LNCaP clone FGC (cell line): Measurements from ENCODE around the gene TTLL6.
"Not testable (repeated sequence)": the region's sequence is repeated elsewhere in the genome, so short reads cannot be mapped to it uniquely, and the experiment has no call there.

Experiments used
- DNase-seq: peaks from one replicate; pipeline ENCODE4 v3.0.0-alpha.2; 2011; ENCODE audit warnings: low read depth
- H3K4me3 ChIP-seq: 2 replicates; pipeline ENCODE4 v1.5.1; 2011; ENCODE audit warnings: mild to moderate bottlenecking, low read depth, low read length, control low read depth
- TF ChIP-seq, protein P1 (sequence below): IDR thresholded peaks from 2 replicates; pipeline ENCODE4 v1.5.1; 2012; ENCODE audit warnings: mild to moderate bottlenecking; ENCODE audit not compliant: control insufficient read depth, insufficient read depth; ENCODE audit errors: extremely low read depth

TTLL6 gene

DNA sequence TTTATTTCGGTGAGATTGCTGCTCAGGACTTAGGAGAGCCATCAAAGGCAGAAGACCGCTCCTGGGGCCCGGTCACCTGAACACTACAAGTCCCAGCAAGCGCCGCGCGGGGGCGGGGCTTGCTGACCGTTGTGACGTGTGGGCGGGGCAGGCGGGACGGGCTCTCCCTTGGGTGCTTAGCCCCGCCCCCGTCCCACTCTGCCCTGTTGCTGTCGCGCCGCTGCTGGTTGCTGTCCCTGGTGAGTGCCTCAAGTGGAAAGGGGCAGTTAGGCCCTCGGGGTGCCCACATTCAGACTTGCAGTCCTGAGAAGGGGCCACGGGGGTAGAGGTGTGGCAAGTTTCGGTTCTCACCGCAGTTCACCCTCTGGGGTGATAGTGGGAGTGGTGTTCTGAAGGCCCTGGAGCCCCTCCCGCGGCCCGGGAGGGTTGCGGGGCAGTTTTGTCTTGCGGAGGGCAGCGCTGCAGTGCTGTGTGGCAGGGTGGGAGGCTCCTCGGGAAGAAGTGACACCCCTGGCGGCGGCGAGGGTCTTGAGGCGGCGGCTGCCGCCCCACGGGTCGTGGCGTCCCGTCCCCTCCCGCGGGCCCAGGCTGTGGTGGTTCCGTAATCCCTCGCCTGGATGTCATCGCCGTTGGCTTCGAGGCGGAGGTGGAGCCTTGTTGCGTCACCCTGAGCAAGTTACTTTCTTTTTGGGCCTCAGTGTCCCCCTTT lies 14.0 kb upstream of the TTLL6 start, which contains the start of gene CALCOCO2:
Gene CALCOCO2 (plus strand): TSS at position 196 of the 709 bp plus-strand sequence. CDS start 10,673 bp downstream, outside the sequence.
- TF ChIP-seq, protein P1, sequence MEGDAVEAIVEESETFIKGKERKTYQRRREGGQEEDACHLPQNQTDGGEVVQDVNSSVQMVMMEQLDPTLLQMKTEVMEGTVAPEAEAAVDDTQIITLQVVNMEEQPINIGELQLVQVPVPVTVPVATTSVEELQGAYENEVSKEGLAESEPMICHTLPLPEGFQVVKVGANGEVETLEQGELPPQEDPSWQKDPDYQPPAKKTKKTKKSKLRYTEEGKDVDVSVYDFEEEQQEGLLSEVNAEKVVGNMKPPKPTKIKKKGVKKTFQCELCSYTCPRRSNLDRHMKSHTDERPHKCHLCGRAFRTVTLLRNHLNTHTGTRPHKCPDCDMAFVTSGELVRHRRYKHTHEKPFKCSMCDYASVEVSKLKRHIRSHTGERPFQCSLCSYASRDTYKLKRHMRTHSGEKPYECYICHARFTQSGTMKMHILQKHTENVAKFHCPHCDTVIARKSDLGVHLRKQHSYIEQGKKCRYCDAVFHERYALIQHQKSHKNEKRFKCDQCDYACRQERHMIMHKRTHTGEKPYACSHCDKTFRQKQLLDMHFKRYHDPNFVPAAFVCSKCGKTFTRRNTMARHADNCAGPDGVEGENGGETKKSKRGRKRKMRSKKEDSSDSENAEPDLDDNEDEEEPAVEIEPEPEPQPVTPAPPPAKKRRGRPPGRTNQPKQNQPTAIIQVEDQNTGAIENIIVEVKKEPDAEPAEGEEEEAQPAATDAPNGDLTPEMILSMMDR, result no peak
- H3K4me3 ChIP-seq, result peak within 1 kb of the TSS; percentile 82
- peak; percentile 75 for DNase-seq

GRCh38 chr17:48825446-48826381 lies 8.7 kb upstream of the TTLL6 start:
- TF ChIP-seq, protein P1, result no peak
- no peak overlapping the region for H3K4me3 ChIP-seq
- DNase-seq, result no peak

DNA sequence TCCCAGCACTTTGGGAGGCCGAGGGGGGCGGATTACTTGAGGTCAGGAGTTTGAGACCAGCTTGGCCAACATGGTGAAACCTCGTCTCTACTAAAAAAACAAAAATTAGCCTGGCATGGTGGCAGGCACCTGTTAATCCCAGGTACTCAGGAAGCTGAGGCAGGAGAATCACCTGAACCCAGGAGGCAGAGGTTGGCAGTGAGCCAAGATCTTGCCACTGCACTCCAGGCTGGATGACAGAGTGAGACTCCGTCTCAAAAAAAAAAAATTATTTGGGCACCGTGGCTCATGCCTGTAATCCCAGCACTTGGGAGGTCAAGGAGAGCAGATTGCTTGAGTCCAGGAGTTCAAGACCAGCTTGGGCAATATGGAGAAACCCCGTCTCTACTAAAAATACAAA lies 3.9 kb upstream of the TTLL6 start:
- not testable (repeated sequence) for H3K4me3 ChIP-seq, DNase-seq

- DNase-seq, result no peak
- TF ChIP-seq, protein P1, result no peak
- H3K4me3 ChIP-seq, result no peak overlapping the region
Observed at GRCh38 chr17:48819466-48819865, 2.4 kb upstream of the TTLL6 start.

DNA sequence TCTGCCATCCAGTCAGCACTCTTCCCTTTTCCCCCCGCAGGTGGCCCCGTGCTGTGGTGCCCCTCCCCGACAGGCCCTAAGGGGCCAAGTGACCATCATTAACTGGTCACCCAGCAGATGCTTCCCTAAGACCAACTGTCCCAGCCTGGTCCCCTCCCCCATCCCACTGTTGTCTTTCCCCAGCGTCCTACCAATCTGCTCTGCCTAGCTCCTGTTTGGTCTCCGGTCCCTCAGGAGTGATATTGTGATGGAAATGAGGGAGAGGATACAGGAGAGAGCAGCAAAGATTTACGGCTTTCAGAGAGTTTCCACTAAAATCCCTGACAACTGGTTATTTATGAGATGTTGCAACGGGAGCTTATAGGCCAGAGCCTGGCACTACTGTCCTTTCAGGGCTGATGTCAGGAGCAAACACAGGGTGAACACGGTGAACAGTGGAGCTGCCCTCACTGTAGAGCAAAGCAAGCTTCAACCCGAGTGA lies 1.4 kb upstream of the TTLL6 start:
- H3K4me3 ChIP-seq, result no peak overlapping the region

GRCh38 chr17:48816438-48816773 lies 623 bp downstream of the TTLL6 start:
- DNase-seq, result no peak
- TF ChIP-seq, protein P1, result no peak
- peak overlapping the region; percentile 46 for H3K4me3 ChIP-seq

More for the DNA sequence above, 1.4 kb upstream of the TTLL6 start:
- TF ChIP-seq, protein P1, result no peak
- peak; percentile 84 for DNase-seq

- no peak for DNase-seq
- TF ChIP-seq, protein P1, result no peak
Observed at GRCh38 chr17:48815311-48815710, 1.7 kb downstream of the TTLL6 start.

More at GRCh38 chr17:48815311-48815710, 1.7 kb downstream of the TTLL6 start:
- H3K4me3 ChIP-seq, result no peak overlapping the region
